HG02938 (cell line): Measurements from ENCODE around the gene DDAH2.

Experiments used
- ATAC-seq: cut with Tn5 transposase; IDR thresholded peaks from one replicate; pipeline ENCODE4 v1.9.1; 2021; ENCODE audit warnings: mild to moderate bottlenecking, moderate library complexity; ENCODE audit not compliant: unreplicated experiment

The DDAH2 gene

DNA sequence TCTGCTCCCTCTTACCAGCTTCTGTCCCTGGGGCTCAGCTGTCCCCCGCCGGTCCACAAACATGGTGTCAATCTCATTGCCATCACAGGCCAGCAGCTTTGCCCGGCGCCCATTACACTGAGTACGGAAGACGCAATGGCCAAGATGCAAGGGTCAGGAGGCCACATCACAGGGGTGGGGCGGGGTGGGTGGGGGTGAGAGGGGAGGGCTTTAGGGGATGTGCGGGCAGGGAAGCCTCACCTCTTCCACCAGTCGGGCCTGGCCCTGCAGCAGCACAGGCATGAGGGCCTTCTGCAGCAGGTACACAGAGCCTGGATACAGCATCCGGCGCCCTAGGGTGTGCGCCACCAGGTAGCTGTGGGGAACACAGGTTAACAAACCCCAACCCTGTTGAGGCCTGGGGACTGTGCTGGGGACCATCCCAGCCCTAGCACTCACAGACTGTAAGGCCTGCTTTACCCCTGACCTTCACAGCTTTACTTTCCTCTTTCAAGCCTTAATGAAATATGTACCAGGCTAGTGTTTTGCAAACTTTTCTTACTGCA lies 37.5 kb downstream of the DDAH2 start:
- ATAC-seq, result no peak

DNA sequence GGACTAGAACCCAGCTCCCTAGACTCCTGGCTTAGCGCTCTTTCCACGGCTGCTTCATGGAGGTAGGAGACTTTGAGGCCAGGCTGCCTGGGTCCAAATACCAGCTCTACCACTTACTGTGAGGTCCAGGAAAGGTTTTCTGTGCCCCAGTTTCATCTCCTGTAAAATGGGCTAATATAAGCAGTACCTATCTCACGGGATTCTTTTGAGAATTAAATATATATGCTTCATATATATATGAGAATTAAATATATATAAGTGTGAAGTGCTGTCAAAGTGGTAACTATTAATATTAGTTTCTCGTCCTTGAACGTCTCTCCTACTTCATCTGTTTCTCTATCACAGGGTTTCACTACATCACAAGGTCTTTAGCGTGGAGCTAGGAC lies 38.0 kb downstream of the DDAH2 start:
- ATAC-seq, result no peak

DNA sequence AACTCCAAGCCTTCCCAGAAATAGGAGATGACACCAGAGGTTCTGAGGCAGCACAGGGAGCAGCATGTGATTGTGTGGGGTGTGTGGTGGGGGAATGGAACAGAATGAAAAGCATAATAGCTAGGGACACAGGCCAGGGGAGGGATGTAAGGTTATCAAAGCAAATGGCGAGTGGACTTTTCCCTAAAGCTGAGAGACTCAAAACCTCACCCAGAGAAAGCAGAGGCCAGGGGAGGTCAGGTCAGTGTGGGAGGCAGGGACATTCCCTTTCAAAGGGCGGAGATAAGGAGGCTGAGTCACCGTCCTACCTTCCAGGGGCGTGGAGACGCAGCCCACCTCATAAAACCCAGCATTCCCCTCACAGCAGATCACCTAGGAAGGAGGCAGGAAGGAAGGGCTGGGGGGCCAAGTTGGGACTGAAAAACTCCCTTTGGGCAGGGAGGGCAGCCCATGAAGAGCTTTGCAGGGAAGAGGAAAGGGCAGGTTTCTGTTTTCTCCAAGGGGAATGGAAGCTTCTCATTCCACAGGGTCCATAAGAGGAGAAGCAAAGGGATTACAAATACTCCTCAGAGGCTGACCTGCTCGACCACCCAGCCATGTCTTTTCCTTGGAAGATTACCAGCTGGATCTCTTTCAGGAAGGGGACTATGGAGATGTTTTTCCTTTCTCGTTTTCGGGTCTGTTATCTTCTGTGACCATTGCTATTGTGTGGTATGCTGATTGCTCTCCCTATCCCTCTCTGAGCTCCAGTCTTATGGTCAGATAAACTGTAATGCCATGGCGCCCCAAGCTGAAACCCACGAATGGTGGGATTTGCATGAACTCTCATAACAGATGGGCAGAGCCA lies 38.6 kb downstream of the DDAH2 start:
- no peak for ATAC-seq

DNA sequence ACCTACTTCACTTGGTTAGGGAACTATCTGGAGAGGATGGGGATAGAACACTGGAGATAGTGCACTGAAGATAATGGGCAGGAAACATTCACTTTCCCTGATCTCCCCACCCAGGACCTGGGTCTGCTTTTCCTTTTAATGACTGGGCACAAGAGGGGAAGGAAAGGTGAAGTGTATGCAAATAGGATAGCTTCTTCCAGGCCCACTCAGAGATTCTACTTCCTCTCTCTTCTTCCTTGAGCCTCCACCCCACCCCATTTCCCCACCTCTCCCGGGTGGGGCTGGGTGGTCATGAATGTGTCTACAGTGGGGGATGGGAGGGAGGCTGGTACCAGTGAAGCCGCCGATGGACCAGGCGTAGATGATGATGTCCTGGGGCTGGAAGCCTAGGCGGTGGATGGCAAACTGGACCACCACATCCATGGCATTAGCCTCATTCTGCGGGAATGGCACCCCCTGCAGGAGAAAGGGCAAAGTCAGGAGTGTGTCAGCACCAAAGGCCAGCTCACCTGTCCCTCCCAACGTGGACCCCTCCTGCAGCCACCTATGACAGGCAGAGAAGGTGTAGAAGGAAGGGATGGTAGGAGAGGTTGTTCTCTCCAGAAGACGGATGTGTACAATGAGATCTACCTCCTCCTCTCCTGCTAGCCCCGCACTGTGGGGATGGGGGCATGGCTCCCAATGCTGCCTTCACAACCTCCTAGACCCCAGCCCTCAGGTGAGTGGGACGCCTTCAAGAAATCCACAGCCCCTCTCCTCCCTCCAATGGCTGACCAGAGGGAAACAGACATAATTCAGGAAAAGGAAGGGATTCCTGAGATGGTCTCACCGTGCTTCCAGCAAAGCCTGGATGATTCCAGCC lies 39.6 kb downstream of the DDAH2 start:
- no peak for ATAC-seq

DNA sequence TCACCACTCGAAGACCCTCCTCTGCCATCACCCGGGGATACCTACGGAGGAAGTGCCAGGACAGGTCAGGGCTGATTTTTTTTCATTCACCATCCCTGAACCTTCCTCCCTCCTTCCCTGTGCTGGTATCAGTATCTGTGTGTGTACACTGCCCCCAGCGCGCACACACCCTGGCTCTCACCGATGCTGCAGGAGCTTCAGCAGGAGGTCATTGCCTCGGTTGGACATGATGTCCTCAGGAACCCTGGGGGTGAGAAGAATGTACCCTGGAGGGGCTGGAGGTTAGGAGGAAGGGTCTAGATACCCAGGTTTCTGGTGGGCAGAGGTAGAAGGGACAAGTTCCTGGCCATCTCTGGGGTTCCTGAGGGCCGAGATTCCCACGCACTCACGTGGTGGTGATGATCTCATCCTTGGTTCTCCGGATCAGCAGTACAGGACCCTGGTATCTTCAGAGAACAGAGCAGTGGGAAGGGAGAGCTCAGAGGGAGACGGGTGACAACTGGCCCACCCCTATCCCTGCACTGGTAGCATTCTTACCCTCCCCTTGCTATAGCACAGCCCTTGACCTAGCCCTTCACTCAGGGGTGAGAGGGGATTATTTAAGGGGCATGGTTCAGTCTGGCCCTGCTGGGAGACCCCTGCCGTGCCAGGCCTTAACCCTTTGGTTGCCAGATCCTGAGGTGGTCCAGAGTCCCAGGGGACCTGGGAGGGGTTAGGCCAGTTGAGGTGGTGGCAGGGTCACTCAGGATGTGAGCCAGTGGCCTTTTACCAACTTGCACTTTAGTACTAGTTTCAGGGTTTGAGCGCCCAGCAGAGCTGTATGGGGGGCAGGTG lies 41.0 kb downstream of the DDAH2 start:
- ATAC-seq, result no peak

DNA sequence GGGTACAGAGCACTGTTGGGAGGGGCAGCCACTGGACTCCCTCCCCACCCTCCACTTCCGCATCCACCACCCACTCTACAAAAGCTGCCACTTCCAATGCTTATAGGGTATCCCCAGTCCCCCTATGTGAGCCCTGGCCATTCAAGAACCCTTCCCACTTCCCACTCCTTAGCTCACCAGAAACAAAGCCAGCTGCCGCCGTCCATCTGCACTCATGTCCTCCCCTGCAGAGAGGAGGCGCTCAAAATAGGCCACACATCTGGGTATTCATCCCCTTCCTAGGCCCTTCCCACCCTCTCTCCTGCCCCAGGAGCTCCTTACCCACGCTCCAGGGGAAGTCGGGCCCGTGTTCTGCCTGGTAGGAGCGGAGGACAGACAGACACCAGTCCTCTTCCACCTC lies 41.8 kb downstream of the DDAH2 start:
- no peak for ATAC-seq

DNA sequence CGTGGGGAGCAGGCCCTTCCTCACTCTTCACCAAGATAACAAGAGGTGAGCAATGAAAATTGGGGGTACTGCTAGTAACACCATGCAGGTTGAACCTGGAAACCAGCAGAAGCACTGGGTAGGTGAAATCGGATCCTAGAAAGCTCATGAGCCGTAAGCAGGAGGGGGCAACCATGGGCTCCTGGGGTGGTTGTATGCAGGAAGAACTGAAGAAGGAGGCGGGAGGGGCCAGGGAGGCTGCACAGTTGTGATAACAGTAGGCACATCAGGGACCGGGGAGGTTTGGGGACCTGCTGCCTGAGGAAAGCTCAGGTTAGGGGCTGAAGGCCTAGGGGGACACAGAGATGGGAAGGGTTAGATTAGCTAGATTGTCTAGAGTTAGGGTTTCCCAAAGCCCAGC lies 42.6 kb downstream of the DDAH2 start:
- no peak for ATAC-seq

DNA sequence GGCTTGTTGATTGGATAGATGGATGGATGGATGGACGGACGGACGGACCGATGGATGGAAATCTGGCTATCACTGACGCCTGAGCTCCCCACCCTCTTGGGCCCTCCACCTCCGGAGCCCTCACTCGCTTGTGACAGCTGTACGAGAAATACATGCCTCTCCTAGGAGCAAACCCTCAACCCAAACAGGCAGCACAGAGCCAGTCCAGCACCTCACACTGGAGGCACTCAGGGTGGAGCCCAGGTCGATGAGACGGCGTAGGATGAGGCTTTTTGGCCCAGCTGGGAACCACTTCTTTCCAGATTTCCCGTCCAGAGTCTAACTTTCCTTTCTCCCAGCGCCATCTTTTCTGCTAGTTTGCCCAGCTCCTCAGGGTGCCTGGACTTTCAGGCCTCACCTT lies 45.5 kb downstream of the DDAH2 start:
- no peak for ATAC-seq

DNA sequence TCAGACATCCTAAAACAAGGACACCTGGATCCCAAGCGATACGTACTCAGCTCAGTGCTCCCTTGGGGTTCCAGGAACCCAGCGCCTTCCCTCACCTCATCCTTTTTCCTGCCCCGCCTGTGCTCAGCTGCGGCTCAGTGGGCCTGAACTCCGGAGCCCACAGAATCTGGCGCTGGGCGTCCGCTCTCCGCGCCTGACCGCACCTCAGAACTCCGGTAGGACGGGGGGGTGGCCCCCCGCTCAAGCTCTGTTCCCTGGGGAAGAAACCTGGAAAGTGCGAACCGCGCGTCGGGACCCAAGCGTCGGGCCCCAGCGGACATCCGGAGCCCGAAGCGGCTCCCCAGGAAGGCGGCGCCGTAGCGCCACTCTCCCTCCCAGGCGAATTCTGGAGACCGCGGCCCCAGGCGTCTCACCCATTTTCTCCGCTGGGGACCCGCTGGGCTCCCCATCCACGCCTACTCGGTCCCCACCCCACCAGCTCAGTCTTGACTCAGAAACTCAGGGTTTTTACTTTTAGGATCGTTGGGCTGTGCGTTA lies 47.9 kb downstream of the DDAH2 start:
- ATAC-seq, result no peak

DNA sequence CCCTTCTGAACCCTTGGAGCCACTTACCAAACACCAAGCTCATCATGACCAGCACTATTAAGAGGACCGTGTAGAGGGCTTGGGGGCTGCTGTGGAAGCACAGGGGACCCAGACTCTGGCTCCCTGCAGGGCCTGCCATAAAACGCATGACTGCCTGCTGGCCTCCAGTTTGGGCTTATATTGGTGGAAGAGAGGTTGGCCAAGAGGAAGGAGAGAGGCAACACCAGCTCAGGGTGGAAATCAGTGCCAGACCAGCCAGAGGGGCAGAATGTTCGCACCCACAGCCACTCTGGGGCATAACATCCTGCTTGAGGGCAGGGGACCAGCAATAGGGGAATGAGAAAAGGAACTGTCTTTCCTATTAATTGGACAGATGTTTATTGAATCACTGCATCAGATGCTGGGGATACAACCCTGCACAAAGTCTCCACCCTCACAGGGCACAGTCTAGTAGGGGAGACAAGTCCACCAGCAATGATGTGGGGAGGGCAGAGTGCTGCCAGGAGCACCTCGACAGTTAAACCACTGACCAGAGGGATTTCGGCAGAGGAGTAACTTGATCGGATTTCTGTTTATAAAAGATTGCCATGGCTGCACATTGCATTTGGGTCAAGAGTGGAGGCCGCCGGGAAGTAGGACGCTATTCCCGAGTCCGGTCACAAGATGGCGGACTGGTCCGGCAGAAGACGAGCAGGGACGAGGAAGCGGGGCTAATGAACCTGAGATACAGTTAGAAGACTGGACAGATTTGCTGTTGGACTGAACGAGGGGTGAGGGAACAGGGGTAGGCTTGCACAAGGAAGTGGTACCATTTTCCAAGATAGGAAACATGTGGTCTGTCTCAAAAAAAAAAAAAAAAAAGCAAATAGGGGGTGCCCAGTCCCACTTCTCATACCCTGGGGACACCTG lies 48.6 kb downstream of the DDAH2 start, which contains the start of gene LY6G5C:
Gene LY6G5C (minus strand): TSS at position 842 of the 909 bp plus-strand sequence. CDS start 694 bp downstream, at position 148.
- no peak for ATAC-seq

DNA sequence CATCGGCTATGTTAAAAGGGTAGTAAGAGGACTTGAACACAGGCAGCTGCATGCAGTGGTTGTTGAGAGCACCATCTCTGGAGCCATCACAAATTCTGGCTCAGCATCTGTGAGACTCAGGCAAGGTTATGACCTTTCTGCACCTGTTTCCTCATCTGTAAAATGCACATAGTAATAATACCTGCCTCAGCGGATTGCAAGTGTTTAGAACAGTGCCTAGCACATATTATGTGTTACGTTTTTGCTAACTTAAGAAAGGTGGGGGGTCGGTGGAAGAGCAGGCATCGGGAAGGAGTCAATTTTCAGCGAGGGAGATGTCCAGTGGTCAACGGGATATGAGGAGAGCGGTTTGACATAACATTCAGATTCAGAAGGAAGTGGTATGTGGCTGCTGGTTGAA lies 51.1 kb downstream of the DDAH2 start:
- ATAC-seq, result no peak
